H1 (cell line): ENCODE results near the gene HTR3D. TPM values are rescaled to one million over a fixed set of nuclear protein-coding genes. Genes with fewer than 3 reads are reported as not detected.

Source experiments
- CTCF ChIA-PET: fragments of 300-600 bp; sonication (Branson Sonifier 250); formaldehyde crosslinking; loops from one replicate; lab custom pipeline; 2021; ENCODE audit not compliant: partially characterized antibody; lab: Charles Lee
- POLR2A ChIA-PET: fragments of 300-600 bp; sonication (Branson Sonifier 250); formaldehyde crosslinking; loops from one replicate; lab custom pipeline; 2021; ENCODE audit warnings: inconsistent platforms; ENCODE audit not compliant: partially characterized antibody; lab: Charles Lee
- DNase-seq, 2 experiments: peaks; one replicate each; pipeline versions ENCODE4 v3.0.0 to v3.0.0-alpha.2; 2010 to 2022; ENCODE audit warnings: low spot score in 2 of 2, low read depth in 1 of 2, mixed read lengths in 1 of 2
- FAIRE-seq: peaks from 2 replicates; lab custom pipeline; 2011; peaks lifted over from hg19 to GRCh38; lab: Jason Lieb, UNC
- H2AFZ ChIP-seq: 2 replicates; pipeline ENCODE4 v1.8.1; 2012; ENCODE audit warnings: low read length, inconsistent platforms
- H2AK5ac ChIP-seq: 2 replicates; pipeline ENCODE4 v1.6.1; 2013; ENCODE audit warnings: low read depth, low read length
- H2BK120ac ChIP-seq: replicated peaks from 2 replicates; pipeline ENCODE3; 2013; ENCODE audit warnings: low read depth, low read length, inconsistent platforms
- H2BK12ac ChIP-seq: 2 replicates; pipeline ENCODE4 v1.6.1; 2013; ENCODE audit warnings: low read depth, low read length
- H2BK15ac ChIP-seq: 2 replicates; pipeline ENCODE4 v1.6.1; 2013; ENCODE audit warnings: low read length
- H2BK20ac ChIP-seq: 2 replicates; pipeline ENCODE4 v1.6.1; 2013; ENCODE audit warnings: low read length
- H2BK5ac ChIP-seq: 2 replicates; pipeline ENCODE4 v1.6.1; 2013; ENCODE audit warnings: low read depth, low read length
- H3K14ac ChIP-seq: 2 replicates; pipeline ENCODE4 v1.6.1; 2013; ENCODE audit warnings: inconsistent platforms; ENCODE audit not compliant: insufficient read length
- H3K18ac ChIP-seq: 2 replicates; pipeline ENCODE4 v1.6.1; 2013; ENCODE audit warnings: low read length; ENCODE audit errors: extremely low read depth
- H3K23ac ChIP-seq: 2 replicates; pipeline ENCODE4 v1.6.1; 2013; ENCODE audit warnings: inconsistent platforms; ENCODE audit not compliant: insufficient read length
- H3K23me2 ChIP-seq: 2 replicates; pipeline ENCODE4 v1.6.1; 2013; ENCODE audit warnings: low read depth, low read length
- H3K27ac ChIP-seq: 2 replicates; pipeline ENCODE4 v1.6.1; 2011; ENCODE audit warnings: low read depth, low read length, inconsistent platforms
- H3K27me3 ChIP-seq, 4 experiments: replicated peaks in 1 of 4; 1 replicate in 1 of 4; 2 replicates in 3 of 4; pipeline versions ENCODE4 v1.6.1 to v1.8.1; 2011 to 2013; ENCODE audit warnings: low read length in 3 of 4, mild to moderate bottlenecking in 3 of 4, inconsistent platforms in 2 of 4, mixed read lengths in 2 of 4, moderate library complexity in 1 of 4; ENCODE audit not compliant: control insufficient read depth in 3 of 4, insufficient read depth in 3 of 4; ENCODE audit errors: extremely low read depth in 1 of 4
- H3K36me3 ChIP-seq, 4 experiments: 2 replicates each; pipeline versions ENCODE4 v1.6.1 to v1.8.1; 2011 to 2013; ENCODE audit warnings: mild to moderate bottlenecking in 4 of 4, low read length in 3 of 4, moderate library complexity in 2 of 4, control low read depth in 1 of 4, inconsistent platforms in 1 of 4; ENCODE audit not compliant: insufficient read depth in 4 of 4, control insufficient read depth in 2 of 4
- H3K4ac ChIP-seq: replicated peaks from 2 replicates; pipeline ENCODE3; 2013; ENCODE audit warnings: low read length, low read depth, mixed read lengths, inconsistent platforms; ENCODE audit not compliant: insufficient read length
- H3K4me1 ChIP-seq, 4 experiments: replicated peaks in 1 of 4; 1 replicate in 1 of 4; 2 replicates in 3 of 4; pipeline versions ENCODE4 v1.6.1 to v1.8.1; 2011 to 2013; ENCODE audit warnings: low read length in 3 of 4, inconsistent platforms in 2 of 4, mixed read lengths in 1 of 4; ENCODE audit not compliant: insufficient read depth in 4 of 4, control insufficient read depth in 3 of 4
- H3K4me2 ChIP-seq, 2 experiments: 2 replicates each; pipeline versions ENCODE4 v1.6.1 to v1.8.1; 2011 to 2013; ENCODE audit warnings: low read depth in 2 of 2, low read length in 2 of 2, control low read depth in 1 of 2, inconsistent platforms in 1 of 2, mild to moderate bottlenecking in 1 of 2; ENCODE audit not compliant: insufficient read depth in 1 of 2
- H3K4me3 ChIP-seq, 4 experiments: fragments of 200-600, 300-600 bp in 1 of 4; sonication (generic), shearing (Covaris generic), sonication (Bioruptor Twin) in 1 of 4; 2 replicates each; pipeline versions ENCODE4 v1.5.1 to v1.8.1; 2011 to 2016; ENCODE audit warnings: low read length in 4 of 4, low read depth in 3 of 4, control low read depth in 2 of 4, inconsistent platforms in 2 of 4, mild to moderate bottlenecking in 2 of 4, mixed read lengths in 1 of 4, moderate library complexity in 1 of 4; ENCODE audit not compliant: insufficient read depth in 2 of 4; ENCODE audit errors: extremely low read depth in 1 of 4
- H3K56ac ChIP-seq: replicated peaks from 2 replicates; pipeline ENCODE3; 2013; ENCODE audit warnings: low read depth, mild to moderate bottlenecking, mixed read lengths, low read length, inconsistent platforms; ENCODE audit not compliant: insufficient read length
- H3K79me1 ChIP-seq: 2 replicates; pipeline ENCODE4 v1.6.1; 2013; ENCODE audit warnings: low read depth, low read length, control low read depth
- H3K79me2 ChIP-seq, 2 experiments: 2 replicates each; pipeline versions ENCODE4 v1.6.1 to v1.8.1; 2012 to 2013; ENCODE audit warnings: low read length in 2 of 2, mild to moderate bottlenecking in 2 of 2, inconsistent platforms in 1 of 2; ENCODE audit not compliant: insufficient read depth in 2 of 2, control insufficient read depth in 1 of 2
- H3K9ac ChIP-seq, 4 experiments: replicated peaks in 1 of 4; 1 replicate in 1 of 4; 2 replicates in 3 of 4; pipeline versions ENCODE4 v1.6.1 to v1.8.1; 2011 to 2013; ENCODE audit warnings: low read depth in 3 of 4, low read length in 3 of 4, control low read depth in 2 of 4, mild to moderate bottlenecking in 2 of 4, moderate library complexity in 2 of 4, inconsistent platforms in 1 of 4; ENCODE audit errors: extremely low read depth in 1 of 4
- H3K9me3 ChIP-seq, 2 experiments: 2 replicates each; pipeline versions ENCODE4 v1.6.1 to v1.8.1; 2012 to 2013; ENCODE audit warnings: mild to moderate bottlenecking in 2 of 2, moderate library complexity in 2 of 2, control low read depth in 1 of 2, inconsistent platforms in 1 of 2, low read depth in 1 of 2, low read length in 1 of 2, mixed read lengths in 1 of 2; ENCODE audit not compliant: insufficient read depth in 2 of 2
- H4K20me1 ChIP-seq, 2 experiments: replicated peaks in 1 of 2; 2 replicates each; pipeline versions ENCODE3 to v1.8.1; 2011 to 2013; ENCODE audit warnings: inconsistent platforms in 2 of 2, low read length in 2 of 2, mild to moderate bottlenecking in 1 of 2; ENCODE audit not compliant: insufficient read depth in 2 of 2, control insufficient read depth in 1 of 2
- H4K5ac ChIP-seq: 2 replicates; pipeline ENCODE4 v1.6.1; 2013; ENCODE audit warnings: low read length, low read depth, mixed read lengths, inconsistent platforms; ENCODE audit not compliant: insufficient read length
- H4K8ac ChIP-seq: 2 replicates; pipeline ENCODE4 v1.8.0; 2013; ENCODE audit warnings: mild to moderate bottlenecking, moderate library complexity, low read length, inconsistent platforms; ENCODE audit not compliant: insufficient read depth; ENCODE audit errors: extremely low read depth
- H4K91ac ChIP-seq: replicated peaks from 2 replicates; pipeline ENCODE3; 2013; ENCODE audit warnings: low read length, mixed read lengths, inconsistent platforms; ENCODE audit not compliant: insufficient read length
- POLR2A ChIP-seq, 2 experiments: IDR thresholded peaks; 1 replicate in 1 of 2; 2 replicates in 1 of 2; pipeline ENCODE4 v1.6.1; 2011; ENCODE audit warnings: low read depth in 2 of 2, low read length in 2 of 2, mild to moderate bottlenecking in 2 of 2; ENCODE audit errors: control extremely low read depth in 1 of 2
- RAD21 ChIP-seq, 2 experiments: IDR thresholded peaks in 1 of 2; conservative IDR thresholded peaks in 1 of 2; 2 replicates each; pipeline ENCODE4 v1.6.1; 2011; ENCODE audit warnings: low read depth in 2 of 2, low read length in 2 of 2, improper control_type of control experiment in 1 of 2, inconsistent platforms in 1 of 2, mild to moderate bottlenecking in 1 of 2, moderate library complexity in 1 of 2
- WGBS, 2 experiments: shearing (Covaris generic) in 1 of 2; methylation state at CpG; one replicate each; pipeline versions ENCODE4 v1.1.6 to v1.1.7; 2013 to 2015; ENCODE audit warnings: low lambda C conversion rate in 2 of 2, mixed read lengths in 2 of 2, inconsistent platforms in 1 of 2, low coverage in 1 of 2, missing lambda C conversion rate in 1 of 2; ENCODE audit not compliant: insufficient replicate concordance in 2 of 2, insufficient coverage in 1 of 2, insufficient read length in 1 of 2; ENCODE audit errors: extremely low coverage in 1 of 2, missing lambda C conversion rate in 1 of 2; 5-methylcytosine and 5-hydroxymethylcytosine counted together
- polyA plus RNA-seq, 7 experiments: library from polyadenylated mRNA; depleted of rRNA in 3 of 7; stranded (reverse) in 5 of 7; unstranded in 2 of 7; fragments of >200 nt in 5 of 7; fragments of 200-250 nt in 2 of 7; gene quantifications; 1 replicate in 5 of 7; 2 replicates in 1 of 7; 4 replicates in 1 of 7; pipeline versions ENCODE4 v1.2.1 to v1.2.3, GENCODE V29; 2011 to 2013; ENCODE audit warnings: missing spikeins in 2 of 7, mixed read lengths in 2 of 7
- total RNA-seq: library from RNA; stranded (reverse); fragmentation: NEBNext Ultra II Directional; extraction: Animal tissue kit (Norgen Biotek cat#: 25700); gene quantifications from 2 replicates; pipeline ENCODE4 v1.2.1, GENCODE V29; 2021
- TF ChIP-seq, protein P1 (sequence below), 3 experiments: IDR thresholded peaks; 1 replicate in 2 of 3; 2 replicates in 1 of 3; pipeline versions ENCODE4 v1.5.1 to v1.6.1; 2011; ENCODE audit warnings: low read length in 3 of 3, mild to moderate bottlenecking in 3 of 3, inconsistent platforms in 2 of 3, low read depth in 1 of 3, moderate library complexity in 1 of 3; ENCODE audit not compliant: insufficient read depth in 1 of 3; ENCODE audit errors: control extremely low read depth in 1 of 3

Gene HTR3D
- total and polyA plus RNA-seq, 2 of the 8 experiments (the other 6 are each of a cell fraction or from before 2014, with no cell fraction given), result not detected

GRCh38 chr3:184040010-184040409 lies 8.5 kb downstream of the HTR3D start:
- CTCF ChIA-PET, result interaction anchor here (0.6 to 1.7 kb wide), 21 partner anchors 8 to 245 kb away, joined by 3 to 8 read pairs (median 4); partner anchors contain the start of gene ABCC5
- 53% methylated on average over 3 of the region's 3 CpGs; no CpG with 5 or more reads in 1 of the 2 experiments for WGBS, 2 experiments
- POLR2A ChIA-PET, result no interaction called here

More at GRCh38 chr3:184040010-184040409, 8.5 kb downstream of the HTR3D start:
- no peak overlapping the region for H3K14ac ChIP-seq
- no peaks in the 10 kb centered on the region for H3K79me1 ChIP-seq
- H3K79me2 ChIP-seq, result no peaks in the 10 kb centered on the region
- no peak overlapping the region for H3K27ac ChIP-seq
- H2BK20ac ChIP-seq, result no peak overlapping the region
- FAIRE-seq (peak; percentile 75), DNase-seq (peak in 1 of 2 experiments; percentile 51)
- H3K4ac ChIP-seq, result no peak overlapping the region
- H4K91ac ChIP-seq, result no peak overlapping the region
- no peak overlapping the region for H3K18ac ChIP-seq
- no peak overlapping the region for H4K8ac ChIP-seq
- no peaks in the 10 kb centered on the region for H3K9me3 ChIP-seq
- no peaks in the 10 kb centered on the region for H3K36me3 ChIP-seq
- no peak overlapping the region for H2BK12ac ChIP-seq
- no peak overlapping the region for H4K5ac ChIP-seq
- TF ChIP-seq, protein P1, sequence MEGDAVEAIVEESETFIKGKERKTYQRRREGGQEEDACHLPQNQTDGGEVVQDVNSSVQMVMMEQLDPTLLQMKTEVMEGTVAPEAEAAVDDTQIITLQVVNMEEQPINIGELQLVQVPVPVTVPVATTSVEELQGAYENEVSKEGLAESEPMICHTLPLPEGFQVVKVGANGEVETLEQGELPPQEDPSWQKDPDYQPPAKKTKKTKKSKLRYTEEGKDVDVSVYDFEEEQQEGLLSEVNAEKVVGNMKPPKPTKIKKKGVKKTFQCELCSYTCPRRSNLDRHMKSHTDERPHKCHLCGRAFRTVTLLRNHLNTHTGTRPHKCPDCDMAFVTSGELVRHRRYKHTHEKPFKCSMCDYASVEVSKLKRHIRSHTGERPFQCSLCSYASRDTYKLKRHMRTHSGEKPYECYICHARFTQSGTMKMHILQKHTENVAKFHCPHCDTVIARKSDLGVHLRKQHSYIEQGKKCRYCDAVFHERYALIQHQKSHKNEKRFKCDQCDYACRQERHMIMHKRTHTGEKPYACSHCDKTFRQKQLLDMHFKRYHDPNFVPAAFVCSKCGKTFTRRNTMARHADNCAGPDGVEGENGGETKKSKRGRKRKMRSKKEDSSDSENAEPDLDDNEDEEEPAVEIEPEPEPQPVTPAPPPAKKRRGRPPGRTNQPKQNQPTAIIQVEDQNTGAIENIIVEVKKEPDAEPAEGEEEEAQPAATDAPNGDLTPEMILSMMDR (IDR thresholded peaks at IDR 0.05; ENCODE audit: control extremely low read depth in 1 of 3, insufficient read depth in 1 of 3, low read depth in 1 of 3, low read length in 3 of 3), result peak; percentile 44 to 87 (median 75)
- TF ChIP-seq RAD21 (IDR thresholded peaks at IDR 0.05 in 1 of 2, conservative IDR thresholded peaks at IDR 0.05 in 1 of 2; ENCODE audit: low read depth in 2 of 2, low read length in 2 of 2) (peak; percentile 79 to 86), POLR2A (IDR thresholded peaks at IDR 0.05; ENCODE audit: control extremely low read depth in 1 of 2, low read depth in 2 of 2, low read length in 2 of 2) (no peak)
- H3K23ac ChIP-seq, result no peak overlapping the region
- no peaks in the 10 kb centered on the region for H3K23me2 ChIP-seq
- no peak overlapping the region for H2BK5ac ChIP-seq
- H3K9ac ChIP-seq, result no peak overlapping the region
- H4K20me1 ChIP-seq, result no peaks in the 10 kb centered on the region
- no peak overlapping the region for H2AK5ac ChIP-seq
- no peaks in the 10 kb centered on the region for H3K4me1 ChIP-seq
- no peak overlapping the region for H2BK120ac ChIP-seq
- H2BK15ac ChIP-seq, result no peak overlapping the region
- no peaks in the 10 kb centered on the region for H3K27me3 ChIP-seq
- no peak overlapping the region for H3K4me3 ChIP-seq
- no peak overlapping the region for H3K56ac ChIP-seq
- H2AFZ ChIP-seq, result no peak overlapping the region
- H3K4me2 ChIP-seq, result no peak overlapping the region
